ENCODE results near the gene IQGAP2. TPM values are rescaled to one million over a fixed set of nuclear protein-coding genes. Genes with fewer than 3 reads are reported as not detected.

Gene IQGAP2
- total and polyA plus RNA-seq, 2 of the 8 experiments (the other 6 are each of a cell fraction or from before 2014, with no cell fraction given), result 19.7 to 66.0 TPM

DNA sequence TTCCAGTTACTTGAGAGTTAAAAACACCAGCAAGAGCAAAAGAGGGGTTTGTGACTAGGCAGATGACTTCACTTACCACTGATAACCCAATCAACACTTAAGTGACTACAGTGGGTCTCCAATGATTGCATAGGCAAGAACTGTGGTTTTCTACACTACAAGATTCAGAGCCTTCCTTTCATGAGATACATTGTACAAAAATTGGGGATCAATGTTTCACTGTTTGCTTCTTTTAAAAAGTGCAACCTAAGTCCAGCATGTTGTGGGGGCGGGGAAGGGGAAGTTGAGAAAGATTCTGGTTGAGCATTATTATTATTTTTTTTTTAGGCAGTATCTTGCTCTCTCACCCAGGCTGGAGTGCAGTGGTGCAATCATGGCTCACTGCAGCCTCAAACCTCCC lies 3.6 kb downstream of the IQGAP2 start:
- no peak overlapping the region for H2BK120ac ChIP-seq (replicated peaks; ENCODE audit: low read depth, low read length)
- FAIRE-seq, result no peak
- H4K8ac ChIP-seq (ENCODE audit: extremely low read depth, insufficient read depth, low read length), result no peak overlapping the region
- no peak overlapping the region for H2AFZ ChIP-seq (ENCODE audit: low read length)
- H3K23me2 ChIP-seq (ENCODE audit: low read depth, low read length), result peaks cover 9% of the 10 kb centered on the region; the same call in 1 of the 2 replicates
- H3K56ac ChIP-seq (replicated peaks; ENCODE audit: insufficient read length, low read depth, low read length), result no peak overlapping the region
- no peaks in the 10 kb centered on the region for H3K9me3 ChIP-seq (ENCODE audit: insufficient read depth in 2 of 2, low read depth in 1 of 2, low read length in 1 of 2)
- H2BK20ac ChIP-seq (ENCODE audit: low read length), result no peak overlapping the region
- CTCF ChIA-PET (ENCODE audit: partially characterized antibody), result interaction anchor here (0.9 to 3.1 kb wide), 6 partner anchors 11 to 177 kb away, joined by 3 to 23 read pairs (median 4); no protein-coding TSS in a partner anchor
- peaks cover 14 to 71% of the 10 kb centered on the region in 2 experiments for H3K79me2 ChIP-seq (ENCODE audit: control insufficient read depth in 1 of 2, insufficient read depth in 2 of 2, low read length in 2 of 2)
- no peak overlapping the region for H2BK5ac ChIP-seq (ENCODE audit: low read depth, low read length)
- no peak overlapping the region for H3K4me2 ChIP-seq (ENCODE audit: insufficient read depth in 1 of 2, low read depth in 2 of 2, low read length in 2 of 2)
- peaks cover 4 to 17% (median 7%) of the 10 kb centered on the region in 4 experiments; a peak in 6 of 7 replicates for H3K4me1 ChIP-seq (replicated peaks in 1 of 4; ENCODE audit: control insufficient read depth in 3 of 4, insufficient read depth in 4 of 4, low read length in 3 of 4)
- no peak overlapping the region for H3K9ac ChIP-seq (replicated peaks in 1 of 4; ENCODE audit: extremely low read depth in 1 of 4, low read depth in 3 of 4, low read length in 3 of 4)
- no peak overlapping the region for H3K23ac ChIP-seq (ENCODE audit: insufficient read length)
- peaks cover 5% of the 10 kb centered on the region for H3K79me1 ChIP-seq (ENCODE audit: low read depth, low read length)
- H3K27me3 ChIP-seq (replicated peaks in 1 of 4; ENCODE audit: control insufficient read depth in 3 of 4, extremely low read depth in 1 of 4, insufficient read depth in 3 of 4, low read length in 3 of 4), result no peaks in the 10 kb centered on the region; a peak in 1 of 7 replicates
- H2BK15ac ChIP-seq (ENCODE audit: low read length), result no peak overlapping the region
- H3K4me3 ChIP-seq (ENCODE audit: extremely low read depth in 1 of 4, insufficient read depth in 2 of 4, low read depth in 3 of 4, low read length in 4 of 4), result no peak overlapping the region
- no peak overlapping the region for H3K18ac ChIP-seq (ENCODE audit: extremely low read depth, low read length)
- no peak overlapping the region for H2AK5ac ChIP-seq (ENCODE audit: low read depth, low read length)
- H4K20me1 ChIP-seq (replicated peaks in 1 of 2; ENCODE audit: control insufficient read depth in 1 of 2, insufficient read depth in 2 of 2, low read length in 2 of 2), result no peaks in the 10 kb centered on the region
- H3K27ac ChIP-seq (ENCODE audit: low read depth, low read length), result no peak overlapping the region
- 78% methylated on average over 1 of the region's 1 CpG; no CpG with 5 or more reads in 1 of the 2 experiments for WGBS, 2 experiments (ENCODE audit: extremely low coverage in 1 of 2, insufficient coverage in 1 of 2, insufficient read length in 1 of 2, insufficient replicate concordance in 2 of 2, low coverage in 1 of 2, low lambda C conversion rate in 2 of 2, missing lambda C conversion rate in 1 of 2)
- POLR2A ChIA-PET (ENCODE audit: partially characterized antibody), result no interaction called here
- TF ChIP-seq CBX5 (IDR thresholded peaks at IDR 0.05; ENCODE audit: low read depth, low read length) (no peak), CBX8 (IDR thresholded peaks at IDR 0.05; ENCODE audit: borderline replicate concordance, low read depth, low read length) (no peak), SUZ12 (IDR thresholded peaks at IDR 0.05; ENCODE audit: low read length) (no peak), GTF2F1 (IDR thresholded peaks at IDR 0.05; ENCODE audit: borderline replicate concordance, low read depth, low read length) (no peak), BRCA1 (IDR thresholded peaks at IDR 0.05; ENCODE audit: low read depth, low read length) (no peak)
- TF ChIP-seq, protein P1, sequence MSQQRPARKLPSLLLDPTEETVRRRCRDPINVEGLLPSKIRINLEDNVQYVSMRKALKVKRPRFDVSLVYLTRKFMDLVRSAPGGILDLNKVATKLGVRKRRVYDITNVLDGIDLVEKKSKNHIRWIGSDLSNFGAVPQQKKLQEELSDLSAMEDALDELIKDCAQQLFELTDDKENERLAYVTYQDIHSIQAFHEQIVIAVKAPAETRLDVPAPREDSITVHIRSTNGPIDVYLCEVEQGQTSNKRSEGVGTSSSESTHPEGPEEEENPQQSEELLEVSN (IDR thresholded peaks at IDR 0.05), result no peak
- no peak overlapping the region for H4K91ac ChIP-seq (replicated peaks; ENCODE audit: insufficient read length, low read length)
- no peak for DNase-seq (ENCODE audit: low read depth in 1 of 2, low spot score in 2 of 2)
- no peak overlapping the region for H4K5ac ChIP-seq (ENCODE audit: insufficient read length, low read depth, low read length)
- no peak overlapping the region for H3K4ac ChIP-seq (replicated peaks; ENCODE audit: insufficient read length, low read depth, low read length)
- no peak overlapping the region for H2BK12ac ChIP-seq (ENCODE audit: low read depth, low read length)
- no peak overlapping the region for H3K14ac ChIP-seq (ENCODE audit: insufficient read length)
- peaks cover 0 to 2% (median under 1%) of the 10 kb centered on the region in 4 experiments; a peak in 2 of 8 replicates for H3K36me3 ChIP-seq (ENCODE audit: control insufficient read depth in 2 of 4, insufficient read depth in 4 of 4, low read length in 3 of 4)

Measured in H1 (cell line).